G401.6 (cell line): ENCODE data around the gene HTT.

Experiments used
- FAIRE-seq: peaks from 2 replicates; lab custom pipeline; 2012; peaks lifted over from hg19 to GRCh38; lab: Jason Lieb, UNC

Gene HTT

GRCh38 chr4:3074078-3074845, at the start of gene HTT, which contains the start of gene HTT-AS:
Gene HTT, plus strand, starts transcription at chr4:3074681. Its CDS starts 145 bp downstream, at chr4:3074826.
Gene HTT-AS, minus strand, starts transcription at chr4:3074538.
- FAIRE-seq: no peak

GRCh38 chr4:3025881-3026280, 48.6 kb upstream of the HTT start:
- FAIRE-seq: no peak

GRCh38 chr4:3026540-3026939, 47.9 kb upstream of the HTT start:
- no peak for FAIRE-seq

GRCh38 chr4:3029464-3029863, 45.0 kb upstream of the HTT start:
- FAIRE-seq: no peak

- FAIRE-seq: no peak
These were observed 43.7 kb upstream of the HTT start for GRCh38 chr4:3030566-3031356.

GRCh38 chr4:3031357-3032082, 43.0 kb upstream of the HTT start:
- FAIRE-seq: no peak

GRCh38 chr4:3034231-3034630, 40.2 kb upstream of the HTT start:
- FAIRE-seq: no peak

- FAIRE-seq: no peak
These were observed 39.2 kb upstream of the HTT start for GRCh38 chr4:3035249-3035648.

GRCh38 chr4:3035674-3036073, 38.8 kb upstream of the HTT start:
- FAIRE-seq: no peak

GRCh38 chr4:3036131-3036952, 38.1 kb upstream of the HTT start:
- no peak for FAIRE-seq

- no peak for FAIRE-seq
These were observed 36.5 kb upstream of the HTT start for GRCh38 chr4:3037957-3038461.

- FAIRE-seq: no peak
These were observed 34.6 kb upstream of the HTT start for GRCh38 chr4:3039706-3040366.

- FAIRE-seq: no peak
These were observed 33.9 kb upstream of the HTT start for GRCh38 chr4:3040452-3041191.

GRCh38 chr4:3041192-3042142, 33.0 kb upstream of the HTT start:
- FAIRE-seq: no peak

GRCh38 chr4:3042226-3042625, 32.3 kb upstream of the HTT start:
- no peak for FAIRE-seq

GRCh38 chr4:3043282-3044020, 31.0 kb upstream of the HTT start:
- no peak for FAIRE-seq

GRCh38 chr4:3044870-3045819, 29.3 kb upstream of the HTT start:
- no peak for FAIRE-seq
